ENCODE data around the gene PPCDC. TPM values are rescaled to one million over a fixed set of nuclear protein-coding genes. Genes with fewer than 3 reads are reported as not detected.

Gene PPCDC
- total RNA-seq, 1 experiment from 2014 or later, result 14.7 TPM

DNA sequence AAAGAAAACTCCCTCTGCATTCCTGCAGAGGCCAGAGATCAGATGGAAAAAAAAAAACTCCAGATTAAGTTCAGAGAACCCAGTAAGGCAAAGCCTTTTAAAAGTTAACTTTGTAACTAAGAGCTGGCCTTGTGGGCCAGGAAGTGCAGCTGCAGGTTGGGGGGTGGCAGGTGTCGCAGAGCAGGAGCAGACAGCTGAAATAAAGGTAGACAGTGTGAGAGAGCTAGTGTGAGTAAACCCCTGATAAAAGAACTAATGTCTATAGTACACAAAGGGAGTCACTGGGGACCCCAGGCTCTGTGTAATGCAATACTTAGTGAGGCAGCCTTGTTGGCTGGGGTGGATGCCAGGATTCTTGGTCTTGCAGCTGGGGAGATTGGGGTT lies 42.1 kb downstream of the PPCDC start:
- no peaks in the 10 kb centered on the region for H3K27me3 Mint-ChIP-seq (ENCODE audit: insufficient read depth, unreplicated experiment)
- Histone ChIP-seq H3K9me3 (no peaks in the 10 kb centered on the region), H3K4me3 (ENCODE audit: low read depth, low read length) (no peak overlapping the region), H3K4me1 (peaks cover 66% of the 10 kb centered on the region), H3K27me3 (replicated peaks; ENCODE audit: control insufficient read depth, insufficient read depth, low read length) (no peaks in the 10 kb centered on the region), H3K36me3 (ENCODE audit: control insufficient read depth, insufficient read depth, low read length) (no peaks in the 10 kb centered on the region)
- ChIA-PET CTCF (interaction anchor here (0.9 to 1.9 kb wide), 12 partner anchors 8 to 302 kb away, joined by 3 to 11 read pairs (median 6); partner anchors contain the start of gene C15orf39), POLR2A (interaction anchor here (0.6 to 2.0 kb wide), 9 partner anchors 8 to 768 kb away, joined by 3 to 17 read pairs (median 5); partner anchors contain the start of genes C15orf39, PPCDC and RPP25)
- no TSS peak for BruUV-seq (replicated peaks)
- peaks cover 54% of the 10 kb centered on the region for H3K4me1 Mint-ChIP-seq (ENCODE audit: low read depth, unreplicated experiment)
- H3K9me3 Mint-ChIP-seq (ENCODE audit: unreplicated experiment), result no peaks in the 10 kb centered on the region
- TF ChIP-seq, protein P1, sequence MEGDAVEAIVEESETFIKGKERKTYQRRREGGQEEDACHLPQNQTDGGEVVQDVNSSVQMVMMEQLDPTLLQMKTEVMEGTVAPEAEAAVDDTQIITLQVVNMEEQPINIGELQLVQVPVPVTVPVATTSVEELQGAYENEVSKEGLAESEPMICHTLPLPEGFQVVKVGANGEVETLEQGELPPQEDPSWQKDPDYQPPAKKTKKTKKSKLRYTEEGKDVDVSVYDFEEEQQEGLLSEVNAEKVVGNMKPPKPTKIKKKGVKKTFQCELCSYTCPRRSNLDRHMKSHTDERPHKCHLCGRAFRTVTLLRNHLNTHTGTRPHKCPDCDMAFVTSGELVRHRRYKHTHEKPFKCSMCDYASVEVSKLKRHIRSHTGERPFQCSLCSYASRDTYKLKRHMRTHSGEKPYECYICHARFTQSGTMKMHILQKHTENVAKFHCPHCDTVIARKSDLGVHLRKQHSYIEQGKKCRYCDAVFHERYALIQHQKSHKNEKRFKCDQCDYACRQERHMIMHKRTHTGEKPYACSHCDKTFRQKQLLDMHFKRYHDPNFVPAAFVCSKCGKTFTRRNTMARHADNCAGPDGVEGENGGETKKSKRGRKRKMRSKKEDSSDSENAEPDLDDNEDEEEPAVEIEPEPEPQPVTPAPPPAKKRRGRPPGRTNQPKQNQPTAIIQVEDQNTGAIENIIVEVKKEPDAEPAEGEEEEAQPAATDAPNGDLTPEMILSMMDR (IDR thresholded peaks at IDR 0.05; ENCODE audit: insufficient read depth in 1 of 2, low read depth in 1 of 2, low read length in 1 of 2, severe bottlenecking in 1 of 2, unreplicated experiment in 1 of 2), result no peak
- H3K36me3 Mint-ChIP-seq (ENCODE audit: insufficient read depth, unreplicated experiment), result peaks cover 18% of the 10 kb centered on the region
- H3K4me3 Mint-ChIP-seq (ENCODE audit: unreplicated experiment), result peak overlapping the region; percentile 65
- DNase-seq, result peak; percentile 61 to 65
- intact Hi-C loops (cut with micrococcal nuclease; ENCODE audit: unreplicated experiment), result loop anchor here (2.0 to 5.0 kb wide), 2 partner anchors 75 to 97 kb away; no protein-coding TSS in a partner anchor
- peak overlapping the region; percentile 92 for H3K27ac Mint-ChIP-seq (ENCODE audit: unreplicated experiment)

DNA sequence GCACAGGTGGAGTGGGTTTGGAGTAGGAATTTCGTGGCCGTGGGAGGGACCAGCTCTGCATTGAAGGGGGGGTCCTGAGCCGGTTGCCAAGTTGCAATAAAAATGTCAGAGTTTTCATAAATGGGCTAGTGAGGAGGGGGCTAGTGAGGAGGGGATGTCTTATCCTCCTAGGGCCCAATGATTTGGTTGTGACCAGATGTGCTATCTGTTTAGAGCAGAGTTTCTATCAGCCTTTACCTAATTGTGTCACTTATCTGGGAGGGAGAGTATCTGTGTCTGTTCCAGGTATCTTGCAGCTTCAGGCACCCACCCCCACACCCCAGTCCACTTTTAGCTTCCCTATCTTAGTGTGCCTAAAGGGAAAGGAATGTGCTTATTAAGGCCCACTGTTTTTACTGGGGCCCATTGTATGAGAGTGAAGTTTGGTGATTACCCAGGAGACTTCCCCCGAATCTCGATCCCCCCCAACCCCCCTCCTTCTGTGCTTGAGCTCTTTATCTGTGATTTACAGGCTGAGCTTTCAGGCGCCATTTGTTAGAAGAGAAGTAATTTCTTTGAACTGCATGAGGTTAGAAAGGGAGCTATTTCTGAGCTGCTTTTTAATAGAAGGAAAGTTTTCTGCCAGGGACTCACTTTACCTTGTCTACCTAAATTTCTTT lies 42.6 kb downstream of the PPCDC start:
- TF ChIP-seq, protein P1 (IDR thresholded peaks at IDR 0.05; ENCODE audit: insufficient read depth in 1 of 2, low read depth in 1 of 2, low read length in 1 of 2, severe bottlenecking in 1 of 2, unreplicated experiment in 1 of 2), result no peak
- Mint-ChIP-seq H3K27me3 (ENCODE audit: insufficient read depth, unreplicated experiment) (no peaks in the 10 kb centered on the region), H3K4me1 (ENCODE audit: low read depth, unreplicated experiment) (peaks cover 54% of the 10 kb centered on the region), H3K27ac (ENCODE audit: unreplicated experiment) (peak overlapping the region; percentile 92), H3K9me3 (ENCODE audit: unreplicated experiment) (no peaks in the 10 kb centered on the region), H3K4me3 (ENCODE audit: unreplicated experiment) (peak overlapping the region; percentile 65), H3K36me3 (ENCODE audit: insufficient read depth, unreplicated experiment) (peaks cover 18% of the 10 kb centered on the region)
- Histone ChIP-seq H3K9me3 (no peaks in the 10 kb centered on the region), H3K27me3 (replicated peaks; ENCODE audit: control insufficient read depth, insufficient read depth, low read length) (no peaks in the 10 kb centered on the region), H3K4me1 (peaks cover 65% of the 10 kb centered on the region), H3K36me3 (ENCODE audit: control insufficient read depth, insufficient read depth, low read length) (no peaks in the 10 kb centered on the region), H3K4me3 (ENCODE audit: low read depth, low read length) (0 out of 2 replicates have a peak overlapping the region, but pooled peaks have one; percentile 5)
- peak; percentile 64 to 80 for DNase-seq
- no TSS peak for BruUV-seq (replicated peaks)
- intact Hi-C loops (cut with micrococcal nuclease; ENCODE audit: unreplicated experiment), result loop anchor here (2.0 to 5.0 kb wide), 3 partner anchors 23 to 96 kb away; no protein-coding TSS in a partner anchor
- CTCF ChIA-PET, result interaction anchor here (0.6 to 1.9 kb wide), 16 partner anchors 8 to 385 kb away, joined by 3 to 11 read pairs (median 6); partner anchors contain the start of genes C15orf39 and SIN3A
- POLR2A ChIA-PET, result interaction anchor here (0.6 to 2.0 kb wide), 13 partner anchors 8 to 767 kb away, joined by 3 to 17 read pairs (median 7); partner anchors contain the start of genes C15orf39, PPCDC and RPP25

DNA sequence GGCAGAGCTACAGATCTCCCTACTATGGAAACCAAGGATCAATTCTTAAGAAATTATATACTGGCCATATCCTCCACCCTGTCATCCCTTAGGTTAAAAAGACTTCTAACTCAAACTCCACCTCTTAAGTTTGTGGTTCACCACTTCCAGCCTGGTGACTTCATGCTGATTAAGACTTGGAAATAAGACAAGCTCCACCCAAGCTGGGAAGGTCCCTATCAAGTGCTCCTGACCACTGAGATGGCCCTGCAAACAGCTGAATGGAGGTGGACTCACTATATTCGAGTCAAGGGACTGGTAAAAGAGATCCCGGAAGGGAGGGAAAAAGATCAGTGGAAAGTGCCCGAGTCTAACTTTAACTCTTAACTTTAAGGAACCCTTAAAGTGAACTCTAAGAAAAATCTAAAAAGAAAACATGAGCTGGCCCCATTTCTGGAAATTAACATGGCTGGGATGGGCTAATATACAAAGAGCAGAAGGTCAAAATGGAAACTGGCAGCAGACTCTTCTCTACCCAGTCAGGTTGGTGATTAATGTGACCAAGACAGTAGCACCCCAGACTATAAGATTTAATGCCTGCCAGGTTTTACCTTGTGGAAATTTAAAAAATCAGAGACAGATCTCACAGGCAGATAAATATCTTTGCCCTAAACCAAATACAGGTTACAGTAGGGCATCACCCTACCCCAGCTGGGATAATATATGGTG lies 43.9 kb downstream of the PPCDC start:
- no peaks in the 10 kb centered on the region for H3K36me3 ChIP-seq (ENCODE audit: control insufficient read depth, insufficient read depth, low read length)
- Mint-ChIP-seq H3K27me3 (ENCODE audit: insufficient read depth, unreplicated experiment) (no peaks in the 10 kb centered on the region), H3K36me3 (ENCODE audit: insufficient read depth, unreplicated experiment) (peaks cover 18% of the 10 kb centered on the region), H3K9me3 (ENCODE audit: unreplicated experiment) (no peaks in the 10 kb centered on the region), H3K4me3 (ENCODE audit: unreplicated experiment) (no peak overlapping the region), H3K27ac (ENCODE audit: unreplicated experiment) (peak overlapping the region; percentile 92), H3K4me1 (ENCODE audit: low read depth, unreplicated experiment) (peaks cover 54% of the 10 kb centered on the region)
- ChIA-PET CTCF (interaction anchor here (1.6 kb wide), 1 partner anchor 134 kb away, joined by 8 read pairs; the partner anchor contains the start of gene C15orf39), POLR2A (no interaction called here)
- intact Hi-C loops (cut with micrococcal nuclease; ENCODE audit: unreplicated experiment), result loop anchor here (2.0 to 5.0 kb wide), 2 partner anchors 24 to 95 kb away; no protein-coding TSS in a partner anchor
- no peaks in the 10 kb centered on the region for H3K27me3 ChIP-seq (replicated peaks; ENCODE audit: control insufficient read depth, insufficient read depth, low read length)
- H3K9me3 ChIP-seq, result no peaks in the 10 kb centered on the region
- TF ChIP-seq, protein P1 (IDR thresholded peaks at IDR 0.05; ENCODE audit: insufficient read depth in 1 of 2, low read depth in 1 of 2, low read length in 1 of 2, severe bottlenecking in 1 of 2, unreplicated experiment in 1 of 2), result no peak
- BruUV-seq (replicated peaks), result no TSS peak
- peaks cover 55% of the 10 kb centered on the region for H3K4me1 ChIP-seq
- no peak for DNase-seq
- no peak overlapping the region for H3K4me3 ChIP-seq (ENCODE audit: low read depth, low read length)
